ENCODE data around the gene SMIM11.

SMIM11 gene

GRCh38 chr21:34352556-34352955, 22.8 kb upstream of the SMIM11 start:
- no peak for DNase-seq (ENCODE audit: extremely low read depth, low read depth)
- H3K4me3 ChIP-seq (replicated peaks; ENCODE audit: low read depth, low read length) = no peak overlapping the region
- TF ChIP-seq CTCF (IDR thresholded peaks at IDR 0.05; ENCODE audit: low read depth, low read length, missing control alignments) = no peak

- TF ChIP-seq CTCF (IDR thresholded peaks at IDR 0.05; ENCODE audit: low read depth, low read length, missing control alignments) = no peak
Measured at GRCh38 chr21:34353182-34353581, 22.1 kb upstream of the SMIM11 start.

GRCh38 chr21:34354836-34355235, 20.5 kb upstream of the SMIM11 start:
- DNase-seq (ENCODE audit: extremely low read depth, low read depth) = no peak
- no peak overlapping the region for H3K4me3 ChIP-seq (replicated peaks; ENCODE audit: low read depth, low read length)
- no peak for TF ChIP-seq CTCF (IDR thresholded peaks at IDR 0.05; ENCODE audit: low read depth, low read length, missing control alignments)

More at GRCh38 chr21:34353182-34353581, 22.1 kb upstream of the SMIM11 start:
- no peak for DNase-seq (ENCODE audit: extremely low read depth, low read depth)
- H3K4me3 ChIP-seq (replicated peaks; ENCODE audit: low read depth, low read length) = no peak overlapping the region

- no peak for TF ChIP-seq CTCF (IDR thresholded peaks at IDR 0.05; ENCODE audit: low read depth, low read length, missing control alignments)
Measured at GRCh38 chr21:34355570-34355969, 19.7 kb upstream of the SMIM11 start.

GRCh38 chr21:34357889-34358288, 17.4 kb upstream of the SMIM11 start:
- no peak for DNase-seq (ENCODE audit: extremely low read depth, low read depth)
- TF ChIP-seq CTCF (IDR thresholded peaks at IDR 0.05; ENCODE audit: low read depth, low read length, missing control alignments) = no peak
- no peak overlapping the region for H3K4me3 ChIP-seq (replicated peaks; ENCODE audit: low read depth, low read length)

More at GRCh38 chr21:34355570-34355969, 19.7 kb upstream of the SMIM11 start:
- DNase-seq (ENCODE audit: extremely low read depth, low read depth) = no peak
- H3K4me3 ChIP-seq (replicated peaks; ENCODE audit: low read depth, low read length) = no peak overlapping the region

- DNase-seq (ENCODE audit: extremely low read depth, low read depth) = no peak
- TF ChIP-seq CTCF (IDR thresholded peaks at IDR 0.05; ENCODE audit: low read depth, low read length, missing control alignments) = no peak
- no peak overlapping the region for H3K4me3 ChIP-seq (replicated peaks; ENCODE audit: low read depth, low read length)
Measured at GRCh38 chr21:34358866-34359265, 16.4 kb upstream of the SMIM11 start.

All from HFF-Myc (cell line).